H1 (cell line): ENCODE data around the gene APOBEC3F. TPM values are rescaled to one million over a fixed set of nuclear protein-coding genes. Genes with fewer than 3 reads are reported as not detected.
"Not testable (repeated sequence)": the region's sequence is repeated elsewhere in the genome, so short reads cannot be mapped to it uniquely, and the experiment has no call there.

ENCODE experiments used
- CTCF ChIA-PET: fragments of 300-600 bp; sonication (Branson Sonifier 250); formaldehyde crosslinking; loops from one replicate; lab custom pipeline; 2021; ENCODE audit not compliant: partially characterized antibody; lab: Charles Lee
- POLR2A ChIA-PET: fragments of 300-600 bp; sonication (Branson Sonifier 250); formaldehyde crosslinking; loops from one replicate; lab custom pipeline; 2021; ENCODE audit warnings: inconsistent platforms; ENCODE audit not compliant: partially characterized antibody; lab: Charles Lee
- DNase-seq, 2 experiments: peaks; one replicate each; pipeline versions ENCODE4 v3.0.0 to v3.0.0-alpha.2; 2010 to 2022; ENCODE audit warnings: low spot score in 2 of 2, low read depth in 1 of 2, mixed read lengths in 1 of 2
- FAIRE-seq: peaks from 2 replicates; lab custom pipeline; 2011; peaks lifted over from hg19 to GRCh38; lab: Jason Lieb, UNC
- H2AFZ ChIP-seq: 2 replicates; pipeline ENCODE4 v1.8.1; 2012; ENCODE audit warnings: low read length, inconsistent platforms
- H2AK5ac ChIP-seq: 2 replicates; pipeline ENCODE4 v1.6.1; 2013; ENCODE audit warnings: low read depth, low read length
- H2BK120ac ChIP-seq: replicated peaks from 2 replicates; pipeline ENCODE3; 2013; ENCODE audit warnings: low read depth, low read length, inconsistent platforms
- H2BK12ac ChIP-seq: 2 replicates; pipeline ENCODE4 v1.6.1; 2013; ENCODE audit warnings: low read depth, low read length
- H2BK15ac ChIP-seq: 2 replicates; pipeline ENCODE4 v1.6.1; 2013; ENCODE audit warnings: low read length
- H2BK20ac ChIP-seq: 2 replicates; pipeline ENCODE4 v1.6.1; 2013; ENCODE audit warnings: low read length
- H2BK5ac ChIP-seq: 2 replicates; pipeline ENCODE4 v1.6.1; 2013; ENCODE audit warnings: low read depth, low read length
- H3K14ac ChIP-seq: 2 replicates; pipeline ENCODE4 v1.6.1; 2013; ENCODE audit warnings: inconsistent platforms; ENCODE audit not compliant: insufficient read length
- H3K18ac ChIP-seq: 2 replicates; pipeline ENCODE4 v1.6.1; 2013; ENCODE audit warnings: low read length; ENCODE audit errors: extremely low read depth
- H3K23ac ChIP-seq: 2 replicates; pipeline ENCODE4 v1.6.1; 2013; ENCODE audit warnings: inconsistent platforms; ENCODE audit not compliant: insufficient read length
- H3K23me2 ChIP-seq: 2 replicates; pipeline ENCODE4 v1.6.1; 2013; ENCODE audit warnings: low read depth, low read length
- H3K27ac ChIP-seq: 2 replicates; pipeline ENCODE4 v1.6.1; 2011; ENCODE audit warnings: low read depth, low read length, inconsistent platforms
- H3K27me3 ChIP-seq, 4 experiments: replicated peaks in 1 of 4; 1 replicate in 1 of 4; 2 replicates in 3 of 4; pipeline versions ENCODE4 v1.6.1 to v1.8.1; 2011 to 2013; ENCODE audit warnings: low read length in 3 of 4, mild to moderate bottlenecking in 3 of 4, inconsistent platforms in 2 of 4, mixed read lengths in 2 of 4, moderate library complexity in 1 of 4; ENCODE audit not compliant: control insufficient read depth in 3 of 4, insufficient read depth in 3 of 4; ENCODE audit errors: extremely low read depth in 1 of 4
- H3K36me3 ChIP-seq, 4 experiments: 2 replicates each; pipeline versions ENCODE4 v1.6.1 to v1.8.1; 2011 to 2013; ENCODE audit warnings: mild to moderate bottlenecking in 4 of 4, low read length in 3 of 4, moderate library complexity in 2 of 4, control low read depth in 1 of 4, inconsistent platforms in 1 of 4; ENCODE audit not compliant: insufficient read depth in 4 of 4, control insufficient read depth in 2 of 4
- H3K4ac ChIP-seq: replicated peaks from 2 replicates; pipeline ENCODE3; 2013; ENCODE audit warnings: low read length, low read depth, mixed read lengths, inconsistent platforms; ENCODE audit not compliant: insufficient read length
- H3K4me1 ChIP-seq, 4 experiments: replicated peaks in 1 of 4; 1 replicate in 1 of 4; 2 replicates in 3 of 4; pipeline versions ENCODE4 v1.6.1 to v1.8.1; 2011 to 2013; ENCODE audit warnings: low read length in 3 of 4, inconsistent platforms in 2 of 4, mixed read lengths in 1 of 4; ENCODE audit not compliant: insufficient read depth in 4 of 4, control insufficient read depth in 3 of 4
- H3K4me2 ChIP-seq, 2 experiments: 2 replicates each; pipeline versions ENCODE4 v1.6.1 to v1.8.1; 2011 to 2013; ENCODE audit warnings: low read depth in 2 of 2, low read length in 2 of 2, control low read depth in 1 of 2, inconsistent platforms in 1 of 2, mild to moderate bottlenecking in 1 of 2; ENCODE audit not compliant: insufficient read depth in 1 of 2
- H3K4me3 ChIP-seq, 4 experiments: fragments of 200-600, 300-600 bp in 1 of 4; sonication (generic), shearing (Covaris generic), sonication (Bioruptor Twin) in 1 of 4; 2 replicates each; pipeline versions ENCODE4 v1.5.1 to v1.8.1; 2011 to 2016; ENCODE audit warnings: low read length in 4 of 4, low read depth in 3 of 4, control low read depth in 2 of 4, inconsistent platforms in 2 of 4, mild to moderate bottlenecking in 2 of 4, mixed read lengths in 1 of 4, moderate library complexity in 1 of 4; ENCODE audit not compliant: insufficient read depth in 2 of 4; ENCODE audit errors: extremely low read depth in 1 of 4
- H3K56ac ChIP-seq: replicated peaks from 2 replicates; pipeline ENCODE3; 2013; ENCODE audit warnings: low read depth, mild to moderate bottlenecking, mixed read lengths, low read length, inconsistent platforms; ENCODE audit not compliant: insufficient read length
- H3K79me1 ChIP-seq: 2 replicates; pipeline ENCODE4 v1.6.1; 2013; ENCODE audit warnings: low read depth, low read length, control low read depth
- H3K79me2 ChIP-seq, 2 experiments: 2 replicates each; pipeline versions ENCODE4 v1.6.1 to v1.8.1; 2012 to 2013; ENCODE audit warnings: low read length in 2 of 2, mild to moderate bottlenecking in 2 of 2, inconsistent platforms in 1 of 2; ENCODE audit not compliant: insufficient read depth in 2 of 2, control insufficient read depth in 1 of 2
- H3K9ac ChIP-seq, 4 experiments: replicated peaks in 1 of 4; 1 replicate in 1 of 4; 2 replicates in 3 of 4; pipeline versions ENCODE4 v1.6.1 to v1.8.1; 2011 to 2013; ENCODE audit warnings: low read depth in 3 of 4, low read length in 3 of 4, control low read depth in 2 of 4, mild to moderate bottlenecking in 2 of 4, moderate library complexity in 2 of 4, inconsistent platforms in 1 of 4; ENCODE audit errors: extremely low read depth in 1 of 4
- H3K9me3 ChIP-seq, 2 experiments: 2 replicates each; pipeline versions ENCODE4 v1.6.1 to v1.8.1; 2012 to 2013; ENCODE audit warnings: mild to moderate bottlenecking in 2 of 2, moderate library complexity in 2 of 2, control low read depth in 1 of 2, inconsistent platforms in 1 of 2, low read depth in 1 of 2, low read length in 1 of 2, mixed read lengths in 1 of 2; ENCODE audit not compliant: insufficient read depth in 2 of 2
- H4K20me1 ChIP-seq, 2 experiments: replicated peaks in 1 of 2; 2 replicates each; pipeline versions ENCODE3 to v1.8.1; 2011 to 2013; ENCODE audit warnings: inconsistent platforms in 2 of 2, low read length in 2 of 2, mild to moderate bottlenecking in 1 of 2; ENCODE audit not compliant: insufficient read depth in 2 of 2, control insufficient read depth in 1 of 2
- H4K5ac ChIP-seq: 2 replicates; pipeline ENCODE4 v1.6.1; 2013; ENCODE audit warnings: low read length, low read depth, mixed read lengths, inconsistent platforms; ENCODE audit not compliant: insufficient read length
- H4K8ac ChIP-seq: 2 replicates; pipeline ENCODE4 v1.8.0; 2013; ENCODE audit warnings: mild to moderate bottlenecking, moderate library complexity, low read length, inconsistent platforms; ENCODE audit not compliant: insufficient read depth; ENCODE audit errors: extremely low read depth
- H4K91ac ChIP-seq: replicated peaks from 2 replicates; pipeline ENCODE3; 2013; ENCODE audit warnings: low read length, mixed read lengths, inconsistent platforms; ENCODE audit not compliant: insufficient read length
- WGBS, 2 experiments: shearing (Covaris generic) in 1 of 2; methylation state at CpG; one replicate each; pipeline versions ENCODE4 v1.1.6 to v1.1.7; 2013 to 2015; ENCODE audit warnings: low lambda C conversion rate in 2 of 2, mixed read lengths in 2 of 2, inconsistent platforms in 1 of 2, low coverage in 1 of 2, missing lambda C conversion rate in 1 of 2; ENCODE audit not compliant: insufficient replicate concordance in 2 of 2, insufficient coverage in 1 of 2, insufficient read length in 1 of 2; ENCODE audit errors: extremely low coverage in 1 of 2, missing lambda C conversion rate in 1 of 2; 5-methylcytosine and 5-hydroxymethylcytosine counted together
- polyA plus RNA-seq, 7 experiments: library from polyadenylated mRNA; depleted of rRNA in 3 of 7; stranded (reverse) in 5 of 7; unstranded in 2 of 7; fragments of >200 nt in 5 of 7; fragments of 200-250 nt in 2 of 7; gene quantifications; 1 replicate in 5 of 7; 2 replicates in 1 of 7; 4 replicates in 1 of 7; pipeline versions ENCODE4 v1.2.1 to v1.2.3, GENCODE V29; 2011 to 2013; ENCODE audit warnings: missing spikeins in 2 of 7, mixed read lengths in 2 of 7
- total RNA-seq: library from RNA; stranded (reverse); fragmentation: NEBNext Ultra II Directional; extraction: Animal tissue kit (Norgen Biotek cat#: 25700); gene quantifications from 2 replicates; pipeline ENCODE4 v1.2.1, GENCODE V29; 2021

APOBEC3F gene
- total and polyA plus RNA-seq, 2 of the 8 experiments (the other 6 are each of a cell fraction or from before 2014, with no cell fraction given), result 4.0 to 7.3 TPM

DNA sequence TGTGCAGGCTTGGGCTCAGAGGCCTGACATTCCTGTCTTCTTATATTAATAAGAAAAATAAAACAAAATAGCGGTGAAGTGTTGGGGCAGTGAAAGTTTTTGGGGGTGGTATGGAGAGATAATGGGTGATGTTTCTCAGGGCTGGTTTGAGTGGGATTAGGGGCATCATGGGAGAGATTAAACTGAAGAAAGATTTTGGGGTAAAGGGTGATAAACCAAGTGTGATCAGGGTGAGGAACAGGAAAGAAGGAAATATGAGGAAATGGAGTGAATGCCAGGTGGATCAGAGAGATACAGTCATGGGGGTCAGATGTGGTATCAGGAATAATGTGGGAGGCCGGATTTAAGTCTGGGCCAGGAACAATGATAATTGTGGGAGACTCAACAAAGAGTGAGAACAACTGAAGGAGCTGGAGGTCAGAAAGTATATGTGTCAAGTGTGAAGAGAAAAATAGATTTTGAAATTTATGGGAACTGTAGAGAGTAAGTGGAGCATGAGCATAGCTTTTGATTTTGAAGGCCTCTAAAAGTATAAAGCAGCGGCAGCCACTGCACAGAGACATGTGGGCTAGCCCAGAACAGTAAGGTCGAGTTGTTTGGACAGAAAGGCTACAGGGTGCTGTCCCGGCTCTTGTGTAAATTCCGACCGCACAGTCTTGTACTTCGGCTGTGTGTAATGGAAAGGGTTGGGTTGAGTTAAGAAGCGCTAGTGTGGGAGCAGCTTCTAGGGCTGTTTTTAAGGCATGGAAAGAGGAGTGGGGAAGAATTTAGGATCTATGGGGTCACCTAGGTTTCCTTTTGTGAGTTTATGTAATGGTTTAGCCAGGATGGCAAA is 26.0 kb downstream of the APOBEC3F start:
- CTCF ChIA-PET, result interaction anchor here (1.2 kb wide), 2 partner anchors 9 to 22 kb away, joined by 3 to 4 read pairs; no protein-coding TSS in a partner anchor
- not testable (repeated sequence) for H4K8ac ChIP-seq, H3K27ac ChIP-seq

More for the DNA sequence above, 26.0 kb downstream of the APOBEC3F start:
- H4K5ac ChIP-seq, H3K4me3 ChIP-seq, H3K9ac ChIP-seq, FAIRE-seq, H3K23ac ChIP-seq, H3K23me2 ChIP-seq, H3K4me1 ChIP-seq, H4K91ac ChIP-seq, H3K79me1 ChIP-seq, H3K56ac ChIP-seq, H2BK120ac ChIP-seq, H3K4me2 ChIP-seq, H3K9me3 ChIP-seq, DNase-seq, POLR2A ChIA-PET, H3K79me2 ChIP-seq, H3K14ac ChIP-seq, H3K36me3 ChIP-seq, H3K4ac ChIP-seq, H2AFZ ChIP-seq, H2BK12ac ChIP-seq, H2BK5ac ChIP-seq, H4K20me1 ChIP-seq, H3K18ac ChIP-seq, H2BK20ac ChIP-seq, H3K27me3 ChIP-seq, H2AK5ac ChIP-seq: not testable (repeated sequence)
- 0 out of 2 replicates have a peak overlapping the region, but pooled peaks have one; percentile 29 for H2BK15ac ChIP-seq
- WGBS, 2 experiments, result 90% methylated on average over 9 of the region's 9 CpGs; no CpG with 5 or more reads in 1 of the 2 experiments
